ENCODE data around the gene NHLRC2. TPM values are rescaled to one million over a fixed set of nuclear protein-coding genes. Genes with fewer than 3 reads are reported as not detected.

The NHLRC2 gene
- total RNA-seq, 2 experiments from 2014 or later, result 20.1 to 22.3 TPM

GRCh38 chr10:113865901-113866300, 11.4 kb downstream of the NHLRC2 start:
- ATAC-seq, result no peak
- H3K4me3 Mint-ChIP-seq, result no peak overlapping the region
- POLR2A ChIA-PET, result no interaction called here
- intact Hi-C loops (cut with DNase I, micrococcal nuclease), result no loop called here
- CTCF ChIA-PET, result no interaction called here
- H3K9me3 Mint-ChIP-seq (ENCODE audit: low read depth), result peaks cover 2% of the 10 kb centered on the region
- no peak overlapping the region for H3K27ac Mint-ChIP-seq
- no peak for DNase-seq
- H3K36me3 Mint-ChIP-seq (ENCODE audit: low read depth), result peaks cover 36% of the 10 kb centered on the region
- H3K4me1 Mint-ChIP-seq, result peaks cover 5% of the 10 kb centered on the region
- H3K27me3 Mint-ChIP-seq, result no peaks in the 10 kb centered on the region

GRCh38 chr10:113866551-113867394, 12.3 kb downstream of the NHLRC2 start:
- Mint-ChIP-seq H3K27ac (no peak overlapping the region), H3K36me3 (ENCODE audit: low read depth) (peaks cover 35% of the 10 kb centered on the region), H3K27me3 (no peaks in the 10 kb centered on the region), H3K9me3 (ENCODE audit: low read depth) (peaks cover 5% of the 10 kb centered on the region), H3K4me1 (peaks cover 5% of the 10 kb centered on the region), H3K4me3 (no peak overlapping the region)
- ChIA-PET CTCF (no interaction called here), POLR2A (no interaction called here)
- DNase-seq, result no peak
- ATAC-seq, result no peak
- intact Hi-C loops (cut with DNase I, micrococcal nuclease), result no loop called here

GRCh38 chr10:113867904-113868303, 13.4 kb downstream of the NHLRC2 start:
- intact Hi-C loops (cut with DNase I, micrococcal nuclease), result no loop called here
- H3K9me3 Mint-ChIP-seq (ENCODE audit: low read depth), result peaks cover 11% of the 10 kb centered on the region
- ChIA-PET CTCF (no interaction called here), POLR2A (no interaction called here)
- no peaks in the 10 kb centered on the region for H3K27me3 Mint-ChIP-seq
- no peak overlapping the region for H3K4me3 Mint-ChIP-seq
- H3K36me3 Mint-ChIP-seq (ENCODE audit: low read depth), result peaks cover 40% of the 10 kb centered on the region
- ATAC-seq (no peak), DNase-seq (no peak)
- peaks cover 5% of the 10 kb centered on the region for H3K4me1 Mint-ChIP-seq
- H3K27ac Mint-ChIP-seq, result no peak overlapping the region

- no peak for DNase-seq
- intact Hi-C loops (cut with DNase I, micrococcal nuclease), result no loop called here
- H3K27ac Mint-ChIP-seq, result no peak overlapping the region
- H3K4me3 Mint-ChIP-seq, result no peak overlapping the region
- H3K9me3 Mint-ChIP-seq (ENCODE audit: low read depth), result peaks cover 12% of the 10 kb centered on the region
- ATAC-seq, result no peak
- peaks cover 11% of the 10 kb centered on the region for H3K4me1 Mint-ChIP-seq
- no peaks in the 10 kb centered on the region for H3K27me3 Mint-ChIP-seq
- H3K36me3 Mint-ChIP-seq (ENCODE audit: low read depth), result peaks cover 37% of the 10 kb centered on the region
- POLR2A ChIA-PET, result no interaction called here
- CTCF ChIA-PET, result no interaction called here
Measured at GRCh38 chr10:113869789-113870188, 15.3 kb downstream of the NHLRC2 start.

- intact Hi-C loops (cut with DNase I, micrococcal nuclease), result no loop called here
- ChIA-PET CTCF (interaction anchor here (0.6 to 0.7 kb wide), 3 partner anchors 10 to 202 kb away, joined by 3 to 4 read pairs (median 3); no protein-coding TSS in a partner anchor), POLR2A (no interaction called here)
- H3K4me1 Mint-ChIP-seq, result peaks cover 11% of the 10 kb centered on the region
- DNase-seq (no peak), ATAC-seq (no peak)
- no peak overlapping the region for H3K4me3 Mint-ChIP-seq
- no peaks in the 10 kb centered on the region for H3K27me3 Mint-ChIP-seq
- H3K27ac Mint-ChIP-seq, result no peak overlapping the region
- H3K9me3 Mint-ChIP-seq (ENCODE audit: low read depth), result peaks cover 12% of the 10 kb centered on the region
- peaks cover 36% of the 10 kb centered on the region for H3K36me3 Mint-ChIP-seq (ENCODE audit: low read depth)
Measured at GRCh38 chr10:113872139-113873030, 17.9 kb downstream of the NHLRC2 start.

- H3K36me3 Mint-ChIP-seq (ENCODE audit: low read depth), result peaks cover 33% of the 10 kb centered on the region
- ATAC-seq, result no peak
Measured at GRCh38 chr10:113875212-113875611, 20.8 kb downstream of the NHLRC2 start.

GRCh38 chr10:113876461-113876860, 22.0 kb downstream of the NHLRC2 start:
- CTCF ChIA-PET, result no interaction called here
- no peak for DNase-seq
- no peak overlapping the region for H3K4me3 Mint-ChIP-seq
- intact Hi-C loops (cut with DNase I, micrococcal nuclease), result no loop called here
- no peak overlapping the region for H3K27ac Mint-ChIP-seq
- POLR2A ChIA-PET, result no interaction called here
- H3K4me1 Mint-ChIP-seq, result peaks cover 9% of the 10 kb centered on the region
- peaks cover 31% of the 10 kb centered on the region for H3K36me3 Mint-ChIP-seq (ENCODE audit: low read depth)
- H3K27me3 Mint-ChIP-seq, result no peaks in the 10 kb centered on the region
- peaks cover 12% of the 10 kb centered on the region for H3K9me3 Mint-ChIP-seq (ENCODE audit: low read depth)
- no peak for ATAC-seq

More at GRCh38 chr10:113875212-113875611, 20.8 kb downstream of the NHLRC2 start:
- DNase-seq, result no peak
- Mint-ChIP-seq H3K9me3 (ENCODE audit: low read depth) (peaks cover 12% of the 10 kb centered on the region), H3K4me3 (no peak overlapping the region), H3K27ac (no peak overlapping the region), H3K4me1 (peaks cover 9% of the 10 kb centered on the region), H3K27me3 (no peaks in the 10 kb centered on the region)
- CTCF ChIA-PET, result interaction anchor here (0.5 kb wide), 1 partner anchor 148 kb away, joined by 3 read pairs; no protein-coding TSS in a partner anchor
- POLR2A ChIA-PET, result interaction anchor here (0.7 kb wide), 1 partner anchor 181 kb away, joined by 3 read pairs; no protein-coding TSS in a partner anchor
- intact Hi-C loops (cut with DNase I, micrococcal nuclease), result no loop called here

- POLR2A ChIA-PET, result no interaction called here
- CTCF ChIA-PET, result no interaction called here
- Mint-ChIP-seq H3K4me1 (peaks cover 15% of the 10 kb centered on the region), H3K4me3 (no peak overlapping the region), H3K9me3 (ENCODE audit: low read depth) (no peaks in the 10 kb centered on the region), H3K27ac (no peak overlapping the region), H3K27me3 (no peaks in the 10 kb centered on the region), H3K36me3 (ENCODE audit: low read depth) (peaks cover 30% of the 10 kb centered on the region)
- no peak for ATAC-seq
- no peak for DNase-seq
- intact Hi-C loops (cut with DNase I, micrococcal nuclease), result no loop called here
Measured at GRCh38 chr10:113879691-113880090, 25.2 kb downstream of the NHLRC2 start.

- POLR2A ChIA-PET, result no interaction called here
Measured at GRCh38 chr10:113880236-113880635, 25.8 kb downstream of the NHLRC2 start.

GRCh38 chr10:113882240-113882639, 27.8 kb downstream of the NHLRC2 start:
- peaks cover 32% of the 10 kb centered on the region for H3K36me3 Mint-ChIP-seq (ENCODE audit: low read depth)
- no peak overlapping the region for H3K27ac Mint-ChIP-seq
- H3K4me1 Mint-ChIP-seq, result peaks cover 10% of the 10 kb centered on the region

More at GRCh38 chr10:113880236-113880635, 25.8 kb downstream of the NHLRC2 start:
- ATAC-seq (peak; percentile 30), DNase-seq (no peak)
- H3K27ac Mint-ChIP-seq, result no peak overlapping the region
- no peak overlapping the region for H3K4me3 Mint-ChIP-seq
- intact Hi-C loops (cut with DNase I, micrococcal nuclease), result no loop called here
- H3K4me1 Mint-ChIP-seq, result peaks cover 10% of the 10 kb centered on the region
- H3K36me3 Mint-ChIP-seq (ENCODE audit: low read depth), result peaks cover 30% of the 10 kb centered on the region
- no peaks in the 10 kb centered on the region for H3K27me3 Mint-ChIP-seq
- CTCF ChIA-PET, result no interaction called here
- no peaks in the 10 kb centered on the region for H3K9me3 Mint-ChIP-seq (ENCODE audit: low read depth)

GRCh38 chr10:113889911-113890310, 35.5 kb downstream of the NHLRC2 start:
- Mint-ChIP-seq H3K27ac (no peak overlapping the region), H3K9me3 (ENCODE audit: low read depth) (no peaks in the 10 kb centered on the region), H3K4me3 (no peak overlapping the region), H3K4me1 (peaks cover 2% of the 10 kb centered on the region), H3K27me3 (no peaks in the 10 kb centered on the region), H3K36me3 (ENCODE audit: low read depth) (peaks cover 28% of the 10 kb centered on the region)
- no peak for DNase-seq
- intact Hi-C loops (cut with DNase I, micrococcal nuclease), result no loop called here
- no peak for ATAC-seq
- CTCF ChIA-PET, result no interaction called here
- POLR2A ChIA-PET, result no interaction called here

More at GRCh38 chr10:113882240-113882639, 27.8 kb downstream of the NHLRC2 start:
- Mint-ChIP-seq H3K4me3 (no peak overlapping the region), H3K27me3 (no peaks in the 10 kb centered on the region), H3K9me3 (ENCODE audit: low read depth) (no peaks in the 10 kb centered on the region)
- intact Hi-C loops (cut with DNase I, micrococcal nuclease), result no loop called here
- DNase-seq (no peak), ATAC-seq (no peak)
- CTCF ChIA-PET, result no interaction called here
- POLR2A ChIA-PET, result no interaction called here
